ENCODE data around the gene AGFG1. TPM values are rescaled to one million over a fixed set of nuclear protein-coding genes. Genes with fewer than 3 reads are reported as not detected.

Gene AGFG1
- total and polyA plus RNA-seq, 2 donors (not counting 1 experiment from before 2014, with no cell fraction given): 28.7 to 83.3 TPM

- Mint-ChIP-seq H3K27me3 (no peaks in the 10 kb centered on the region), H3K4me3 (no peak overlapping the region), H3K9me3 (ENCODE audit: insufficient read depth) (no peaks in the 10 kb centered on the region), H3K4me1 (peaks cover 59% of the 10 kb centered on the region), H3K27ac (no peak overlapping the region)
- H2AFZ ChIP-seq (ENCODE audit: insufficient read depth, low read depth, low read length, poor library complexity, severe bottlenecking): no peak overlapping the region
- peaks cover 29 to 46% of the 10 kb centered on the region in 2 donors for H3K4me1 ChIP-seq (ENCODE audit: control insufficient read depth in 2 of 2, insufficient read depth in 2 of 2, low read length in 2 of 2)
- DNase-seq (no peak), ATAC-seq (ENCODE audit: low read depth) (no peak)
- H3K4me2 ChIP-seq (replicated peaks; ENCODE audit: low read depth, low read length, poor library complexity, severe bottlenecking): no peak overlapping the region
- H3K4me3 ChIP-seq (ENCODE audit: control extremely low read depth in 1 of 5, extremely low read depth in 1 of 5, insufficient read depth in 1 of 5, low read depth in 2 of 5, low read length in 4 of 5): no peak overlapping the region
- peaks cover 45% of the 10 kb centered on the region for H4K20me1 ChIP-seq (ENCODE audit: control insufficient read depth, insufficient read depth, low read length, poor library complexity, severe bottlenecking)
- H3K9me3 ChIP-seq (ENCODE audit: control extremely low read depth in 1 of 3, control insufficient read depth in 2 of 3, insufficient read depth in 1 of 3, low read length in 2 of 3): no peaks in the 10 kb centered on the region
- no CpG with 5 or more reads among the region's 4 CpGs for WGBS (ENCODE audit: insufficient coverage)
- ChIA-PET CTCF (interaction anchor here (1.2 to 2.4 kb wide), 2 partner anchors 29 to 289 kb away, joined by 3 to 9 read pairs; no protein-coding TSS in a partner anchor), POLR2A (no interaction called here)
- peaks cover 99% of the 10 kb centered on the region for H3K79me2 ChIP-seq (ENCODE audit: control insufficient read depth, insufficient read depth, low read length)
- H3K36me3 ChIP-seq (replicated peaks in 1 of 2; ENCODE audit: control extremely low read depth in 1 of 2, control insufficient read depth in 1 of 2, extremely low read depth in 1 of 2, insufficient read depth in 2 of 2, low read length in 1 of 2): no peaks in the 10 kb centered on the region
- no peak overlapping the region for H3K27ac ChIP-seq (ENCODE audit: low read length in 2 of 2)
- no peaks in the 10 kb centered on the region for H3K27me3 ChIP-seq (replicated peaks in 1 of 4; ENCODE audit: control extremely low read depth in 1 of 4, control insufficient read depth in 3 of 4, insufficient read depth in 4 of 4, low read length in 3 of 4)
- H3K9ac ChIP-seq (ENCODE audit: low read length): no peak overlapping the region
- intact Hi-C loops (cut with micrococcal nuclease): no loop called here
- no peak for TF ChIP-seq CTCF (IDR thresholded peaks at IDR 0.05)
- no peak for TF ChIP-seq EZH2 (IDR thresholded peaks at IDR 0.05; ENCODE audit: borderline replicate concordance, insufficient read depth, low read depth, low read length, poor library complexity, severe bottlenecking)
These were observed 5.3 kb downstream of the AGFG1 start for GRCh38 chr2:227477291-227477690.

- Histone ChIP-seq H2AFZ (ENCODE audit: insufficient read depth, low read depth, low read length, poor library complexity, severe bottlenecking) (no peak overlapping the region), H4K20me1 (ENCODE audit: control insufficient read depth, insufficient read depth, low read length, poor library complexity, severe bottlenecking) (peaks cover 34% of the 10 kb centered on the region), H3K27ac (ENCODE audit: low read length in 2 of 2) (peak overlapping the region in 1 of 2 donors; percentile 63), H3K79me2 (ENCODE audit: control insufficient read depth, insufficient read depth, low read length) (peaks cover 97% of the 10 kb centered on the region), H3K4me1 (ENCODE audit: control insufficient read depth in 2 of 2, insufficient read depth in 2 of 2, low read length in 2 of 2) (peaks cover 20 to 40% of the 10 kb centered on the region in 2 donors), H3K4me3 (ENCODE audit: control extremely low read depth in 1 of 5, extremely low read depth in 1 of 5, insufficient read depth in 1 of 5, low read depth in 2 of 5, low read length in 4 of 5) (no peak overlapping the region), H3K9me3 (ENCODE audit: control extremely low read depth in 1 of 3, control insufficient read depth in 2 of 3, insufficient read depth in 1 of 3, low read length in 2 of 3) (no peaks in the 10 kb centered on the region), H3K27me3 (replicated peaks in 1 of 4; ENCODE audit: control extremely low read depth in 1 of 4, control insufficient read depth in 3 of 4, insufficient read depth in 4 of 4, low read length in 3 of 4) (no peaks in the 10 kb centered on the region), H3K36me3 (replicated peaks in 1 of 2; ENCODE audit: control extremely low read depth in 1 of 2, control insufficient read depth in 1 of 2, extremely low read depth in 1 of 2, insufficient read depth in 2 of 2, low read length in 1 of 2) (no peaks in the 10 kb centered on the region), H3K4me2 (replicated peaks; ENCODE audit: low read depth, low read length, poor library complexity, severe bottlenecking) (no peak overlapping the region), H3K9ac (ENCODE audit: low read length) (no peak overlapping the region)
- ATAC-seq (ENCODE audit: low read depth): no peak
- Mint-ChIP-seq H3K9me3 (ENCODE audit: insufficient read depth) (no peaks in the 10 kb centered on the region), H3K27me3 (no peaks in the 10 kb centered on the region), H3K4me3 (no peak overlapping the region), H3K4me1 (peaks cover 61% of the 10 kb centered on the region), H3K27ac (no peak overlapping the region)
- ChIA-PET CTCF (interaction anchor here (0.6 to 2.4 kb wide), 11 partner anchors 13 to 285 kb away, joined by 3 to 29 read pairs (median 3); no protein-coding TSS in a partner anchor), POLR2A (no interaction called here)
- TF ChIP-seq CTCF (IDR thresholded peaks at IDR 0.05): peak; percentile 44
- no peak for TF ChIP-seq EZH2 (IDR thresholded peaks at IDR 0.05; ENCODE audit: borderline replicate concordance, insufficient read depth, low read depth, low read length, poor library complexity, severe bottlenecking)
- peak; percentile 35 for DNase-seq
- intact Hi-C loops (cut with micrococcal nuclease): loop anchor here (1.0 to 5.0 kb wide), 3 partner anchors 8 to 42 kb away; partner anchors contain the start of gene AGFG1
- WGBS (ENCODE audit: insufficient coverage): no CpG with 5 or more reads among the region's 2 CpGs
These were observed 8.0 kb downstream of the AGFG1 start for GRCh38 chr2:227479865-227480475.

All from B cell (primary cell).